ENCODE results near the gene IFITM10. TPM values are rescaled to one million over a fixed set of nuclear protein-coding genes. Genes with fewer than 3 reads are reported as not detected.

The IFITM10 gene
- total RNA-seq, 1 experiment from 2014 or later: 2.0 TPM

GRCh38 chr11:1768141-1768469 lies 17.7 kb upstream of the IFITM10 start:
- ChIA-PET POLR2A (interaction anchor here (1.2 kb wide), 1 partner anchor 59 kb away, joined by 3 read pairs; no protein-coding TSS in a partner anchor), CTCF (interaction anchor here (1.2 kb wide), 1 partner anchor 66 kb away, joined by 3 read pairs; no protein-coding TSS in a partner anchor)
- Mint-ChIP-seq H3K9me3 (ENCODE audit: unreplicated experiment) (no peaks in the 10 kb centered on the region), H3K27me3 (ENCODE audit: insufficient read depth, unreplicated experiment) (no peaks in the 10 kb centered on the region), H3K4me3 (ENCODE audit: unreplicated experiment) (no peak overlapping the region), H3K4me1 (ENCODE audit: insufficient read depth, unreplicated experiment) (peaks cover 34% of the 10 kb centered on the region), H3K27ac (ENCODE audit: low read depth, unreplicated experiment) (no peak overlapping the region), H3K36me3 (ENCODE audit: insufficient read depth, unreplicated experiment) (peaks cover 6% of the 10 kb centered on the region)
- TF ChIP-seq CTCF (IDR thresholded peaks at IDR 0.05; ENCODE audit: unreplicated experiment): no peak
- intact Hi-C loops (cut with micrococcal nuclease): no loop called here
- BruUV-seq (replicated peaks): no TSS peak
- no peak for DNase-seq (ENCODE audit: unreplicated experiment)

- POLR2A ChIA-PET: interaction anchor here (1.2 kb wide), 1 partner anchor 60 kb away, joined by 3 read pairs; no protein-coding TSS in a partner anchor
These were observed 17.2 kb upstream of the IFITM10 start for GRCh38 chr11:1767399-1768140.

GRCh38 chr11:1766719-1767398 lies 16.5 kb upstream of the IFITM10 start:
- ChIA-PET POLR2A (interaction anchor here (0.6 to 1.2 kb wide), 2 partner anchors 54 to 60 kb away, joined by 3 read pairs; no protein-coding TSS in a partner anchor), CTCF (interaction anchor here (0.7 kb wide), 1 partner anchor 232 kb away, joined by 3 read pairs; no protein-coding TSS in a partner anchor)
- Mint-ChIP-seq H3K27ac (ENCODE audit: low read depth, unreplicated experiment) (no peak overlapping the region), H3K27me3 (ENCODE audit: insufficient read depth, unreplicated experiment) (no peaks in the 10 kb centered on the region), H3K36me3 (ENCODE audit: insufficient read depth, unreplicated experiment) (peaks cover 9% of the 10 kb centered on the region), H3K4me1 (ENCODE audit: insufficient read depth, unreplicated experiment) (peaks cover 30% of the 10 kb centered on the region), H3K9me3 (ENCODE audit: unreplicated experiment) (no peaks in the 10 kb centered on the region), H3K4me3 (ENCODE audit: unreplicated experiment) (no peak overlapping the region)
- BruUV-seq (replicated peaks): no TSS peak
- no peak for TF ChIP-seq CTCF (IDR thresholded peaks at IDR 0.05; ENCODE audit: unreplicated experiment)
- no peak for DNase-seq (ENCODE audit: unreplicated experiment)
- intact Hi-C loops (cut with micrococcal nuclease): no loop called here

More at GRCh38 chr11:1767399-1768140, 17.2 kb upstream of the IFITM10 start:
- Mint-ChIP-seq H3K27me3 (ENCODE audit: insufficient read depth, unreplicated experiment) (no peaks in the 10 kb centered on the region), H3K4me3 (ENCODE audit: unreplicated experiment) (no peak overlapping the region), H3K36me3 (ENCODE audit: insufficient read depth, unreplicated experiment) (peaks cover 6% of the 10 kb centered on the region), H3K4me1 (ENCODE audit: insufficient read depth, unreplicated experiment) (peaks cover 30% of the 10 kb centered on the region), H3K9me3 (ENCODE audit: unreplicated experiment) (no peaks in the 10 kb centered on the region), H3K27ac (ENCODE audit: low read depth, unreplicated experiment) (no peak overlapping the region)
- intact Hi-C loops (cut with micrococcal nuclease): no loop called here
- CTCF ChIA-PET: interaction anchor here (1.2 kb wide), 1 partner anchor 66 kb away, joined by 3 read pairs; no protein-coding TSS in a partner anchor
- TF ChIP-seq CTCF (IDR thresholded peaks at IDR 0.05; ENCODE audit: unreplicated experiment): no peak
- DNase-seq (ENCODE audit: unreplicated experiment): no peak
- no TSS peak for BruUV-seq (replicated peaks)
